DMS114 treated with DMSO at 0.1 percent for 48 hours (cell line): ENCODE data around the gene MGAT5B.

ENCODE experiments used
- DNase-seq: peaks from one replicate; lab custom pipeline; 2025; ENCODE audit not compliant: unreplicated experiment; lab: John Stamatoyannopoulos, UW

The MGAT5B gene

DNA sequence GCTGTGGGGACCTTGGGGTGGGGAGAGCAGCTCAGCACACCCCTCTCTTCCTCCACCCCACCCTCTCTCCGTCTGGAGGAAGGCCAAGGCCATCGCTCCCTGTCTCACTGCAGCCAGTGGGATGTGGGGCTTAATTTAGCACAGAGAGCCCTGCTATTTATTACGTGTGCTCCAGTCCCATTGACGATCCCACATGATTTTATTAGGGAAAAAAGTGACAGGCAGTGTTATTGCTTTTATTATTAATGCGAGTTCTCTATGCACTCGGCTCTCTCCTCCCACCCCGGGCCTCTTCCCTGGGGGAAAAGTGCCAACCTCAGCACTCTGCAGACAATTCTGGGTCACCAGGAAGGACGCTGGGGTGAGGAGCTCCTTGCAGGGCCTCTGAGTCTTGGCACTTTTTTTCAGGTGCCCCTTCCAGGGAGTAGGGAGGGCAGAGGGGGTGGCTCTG, 57.3 kb downstream of the MGAT5B start:
- DNase-seq, result no peak

- no peak for DNase-seq
Measured at GRCh38 chr17:76926237-76926866, 58.1 kb downstream of the MGAT5B start.

- no peak for DNase-seq
Measured at GRCh38 chr17:76927577-76927976, 59.4 kb downstream of the MGAT5B start.

DNA sequence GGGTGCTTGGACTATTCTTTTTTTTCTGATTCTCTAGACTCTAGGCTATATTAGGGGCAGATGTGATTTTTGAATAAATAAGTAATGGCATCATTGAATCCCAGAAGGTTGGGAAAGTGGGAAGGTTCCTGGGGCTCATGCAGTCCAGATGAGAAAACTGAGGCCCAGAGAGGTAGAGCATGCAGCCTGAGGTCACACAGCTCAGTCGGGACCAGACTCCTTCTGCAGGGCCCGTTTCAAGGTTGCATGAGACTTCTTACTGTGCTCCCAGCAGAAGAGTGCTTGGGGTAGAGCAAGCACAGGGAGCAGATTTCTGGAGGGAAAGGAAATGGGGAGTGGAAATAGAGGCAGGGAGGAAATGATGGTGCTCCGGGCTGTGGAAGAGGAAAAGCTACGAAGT, 59.8 kb downstream of the MGAT5B start:
- DNase-seq, result no peak

DNA sequence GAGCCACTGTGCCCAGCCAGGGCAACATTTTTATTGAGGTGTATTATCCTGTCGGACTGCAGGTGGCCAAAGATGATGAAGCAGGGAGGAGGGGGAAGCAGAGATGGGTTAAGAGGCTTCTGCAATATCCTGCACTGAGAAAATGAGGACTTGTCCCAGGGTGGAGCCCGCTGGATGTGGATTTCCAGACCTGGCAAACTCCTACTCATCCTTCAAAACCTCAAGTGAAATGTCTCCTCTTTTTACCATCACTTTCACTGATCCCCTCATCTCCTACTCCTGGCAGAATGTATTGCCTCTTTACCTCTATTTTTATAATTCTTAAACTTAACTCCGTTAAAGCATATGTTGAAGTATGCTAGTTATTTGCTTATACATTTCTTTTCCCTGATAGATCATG, 60.9 kb downstream of the MGAT5B start:
- no peak for DNase-seq

- DNase-seq, result no peak
Measured at GRCh38 chr17:76929601-76930000, 61.4 kb downstream of the MGAT5B start.

DNA sequence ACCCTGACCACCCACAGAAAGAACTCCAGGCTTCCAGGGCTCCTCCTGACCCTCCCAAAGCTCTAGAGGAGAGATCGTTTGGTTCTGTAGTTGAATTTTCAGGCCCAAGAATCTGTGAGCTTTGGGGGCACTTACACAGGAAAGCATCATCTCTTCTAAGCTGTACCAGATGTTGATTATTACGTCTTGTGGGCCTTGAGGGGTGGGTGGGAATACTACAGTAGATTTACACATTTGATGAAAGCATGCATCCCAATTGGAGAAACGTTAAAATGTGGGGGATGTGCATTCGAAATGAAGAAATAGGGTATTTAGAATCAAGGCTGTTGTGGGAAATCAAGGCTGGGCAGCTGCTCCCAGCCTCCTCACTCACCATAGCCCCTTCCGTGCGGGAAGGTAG, 61.9 kb downstream of the MGAT5B start:
- DNase-seq, result no peak

GRCh38 chr17:76932402-76933333, 64.5 kb downstream of the MGAT5B start:
- DNase-seq, result no peak

GRCh38 chr17:76934561-76935320, 66.5 kb downstream of the MGAT5B start:
- no peak for DNase-seq

DNA sequence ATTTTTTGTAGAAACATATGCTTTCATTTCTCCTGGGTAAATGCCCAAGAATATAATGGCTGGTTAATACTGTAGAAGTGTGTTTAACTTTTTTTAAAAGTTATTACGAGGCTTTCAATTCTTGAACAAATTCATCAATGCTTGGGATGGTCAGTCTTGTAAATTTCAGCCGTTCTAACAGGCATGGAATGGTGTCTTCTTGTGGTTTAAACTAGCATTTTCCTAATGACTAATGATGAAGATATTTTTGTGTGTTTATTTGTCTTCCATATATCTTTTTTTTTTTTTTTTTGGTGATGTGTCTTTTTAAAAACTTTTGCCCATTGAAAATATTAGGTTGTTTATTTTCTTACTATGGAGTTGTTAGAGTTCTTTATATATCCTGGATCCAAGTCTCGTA, 67.1 kb downstream of the MGAT5B start:
- DNase-seq, result no peak

- DNase-seq, result no peak
Measured at GRCh38 chr17:76937238-76937637, 69.0 kb downstream of the MGAT5B start.

DNA sequence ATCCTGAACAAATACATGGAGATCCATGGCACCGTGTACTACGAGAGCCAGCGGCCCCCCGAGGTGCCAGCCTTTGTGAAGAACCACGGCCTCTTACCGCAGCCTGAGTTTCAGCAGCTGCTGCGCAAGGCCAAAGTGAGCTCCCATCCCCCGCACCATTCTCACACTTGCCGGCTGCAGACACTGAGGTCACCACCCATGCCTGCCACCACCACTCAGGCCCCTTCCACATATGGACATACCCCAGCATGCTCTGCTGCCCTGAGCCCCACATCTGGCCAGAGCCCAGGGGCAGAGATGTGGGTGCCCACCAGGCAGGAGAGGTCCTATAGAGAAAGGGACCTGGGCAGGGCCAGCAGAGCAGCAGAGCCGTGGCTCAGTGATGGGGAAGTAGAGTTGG, 69.8 kb downstream of the MGAT5B start:
- DNase-seq, result no peak

GRCh38 chr17:76940295-76940694, 72.1 kb downstream of the MGAT5B start:
- no peak for DNase-seq

GRCh38 chr17:76940738-76941350, 72.6 kb downstream of the MGAT5B start:
- DNase-seq, result no peak

GRCh38 chr17:76943202-76943601, 75.0 kb downstream of the MGAT5B start:
- no peak for DNase-seq

DNA sequence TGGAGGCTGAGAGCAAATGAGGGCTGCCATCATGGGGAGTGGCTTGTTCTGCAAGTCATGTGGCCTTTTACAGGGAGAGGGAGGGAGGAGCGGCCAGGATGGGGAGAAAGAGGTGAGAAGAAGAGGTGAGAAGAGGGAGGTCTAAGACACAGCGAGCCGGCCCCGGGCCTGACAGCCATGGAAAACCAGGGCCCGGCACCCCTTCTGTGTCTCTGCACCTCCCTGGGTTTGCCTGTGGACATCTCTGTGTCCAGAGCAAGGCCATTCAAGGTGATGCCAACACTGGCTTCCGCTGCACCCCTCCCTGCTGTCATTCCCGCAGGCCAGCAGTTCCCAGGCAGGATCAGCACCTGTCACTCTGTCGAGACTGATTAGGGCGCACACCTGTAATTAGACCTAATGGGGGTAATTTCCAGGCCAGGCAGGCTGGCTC, 75.6 kb downstream of the MGAT5B start:
- DNase-seq, result no peak

GRCh38 chr17:76944477-76944876, 76.3 kb downstream of the MGAT5B start:
- no peak for DNase-seq

GRCh38 chr17:76946111-76946771, 78.0 kb downstream of the MGAT5B start:
- no peak for DNase-seq

- DNase-seq, result no peak
Measured at GRCh38 chr17:76946772-76947135, 78.5 kb downstream of the MGAT5B start.

DNA sequence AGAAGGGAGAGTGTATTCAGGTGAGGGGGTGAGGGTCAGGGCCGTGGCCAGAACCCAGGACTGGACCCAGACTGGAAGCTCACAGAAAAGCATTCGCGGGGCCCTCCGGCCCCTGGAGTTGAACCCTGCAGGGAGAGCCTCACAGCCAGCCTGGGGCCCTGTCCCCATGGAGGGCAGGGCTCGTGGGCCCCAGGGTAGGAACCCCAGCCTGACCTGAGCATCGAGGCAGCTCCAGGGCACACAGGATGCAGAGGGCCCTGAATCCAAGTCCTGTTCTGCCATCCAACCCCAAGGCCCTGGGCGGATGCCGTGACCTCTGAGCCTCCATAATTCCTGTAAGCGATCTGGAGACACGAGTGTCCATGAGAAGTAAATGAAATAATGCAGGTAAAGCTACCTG, 79.1 kb downstream of the MGAT5B start:
- DNase-seq, result no peak

DNA sequence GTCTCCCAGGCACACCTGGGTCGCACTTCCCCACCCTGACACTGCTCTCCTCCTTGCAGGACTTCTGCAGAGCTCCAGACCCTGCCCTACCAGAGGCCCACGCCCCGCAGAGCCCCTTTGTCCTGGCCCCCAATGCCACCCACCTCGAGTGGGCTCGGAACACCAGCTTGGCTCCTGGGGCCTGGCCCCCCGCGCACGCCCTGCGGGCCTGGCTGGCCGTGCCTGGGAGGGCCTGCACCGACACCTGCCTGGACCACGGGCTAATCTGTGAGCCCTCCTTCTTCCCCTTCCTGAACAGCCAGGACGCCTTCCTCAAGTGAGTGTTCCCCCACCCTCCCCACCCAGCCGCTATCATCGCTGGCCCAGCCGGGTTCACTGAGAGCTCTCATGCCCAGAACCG, 79.6 kb downstream of the MGAT5B start:
- DNase-seq, result no peak
